ENCODE measurements around the gene PPP2R1B. TPM values are rescaled to one million over a fixed set of nuclear protein-coding genes. Genes with fewer than 3 reads are reported as not detected.

PPP2R1B gene
- polyA plus RNA-seq, 1 donor (not counting 4 experiments of a cell fraction or from before 2014, with no cell fraction given) = 33.6 TPM

DNA sequence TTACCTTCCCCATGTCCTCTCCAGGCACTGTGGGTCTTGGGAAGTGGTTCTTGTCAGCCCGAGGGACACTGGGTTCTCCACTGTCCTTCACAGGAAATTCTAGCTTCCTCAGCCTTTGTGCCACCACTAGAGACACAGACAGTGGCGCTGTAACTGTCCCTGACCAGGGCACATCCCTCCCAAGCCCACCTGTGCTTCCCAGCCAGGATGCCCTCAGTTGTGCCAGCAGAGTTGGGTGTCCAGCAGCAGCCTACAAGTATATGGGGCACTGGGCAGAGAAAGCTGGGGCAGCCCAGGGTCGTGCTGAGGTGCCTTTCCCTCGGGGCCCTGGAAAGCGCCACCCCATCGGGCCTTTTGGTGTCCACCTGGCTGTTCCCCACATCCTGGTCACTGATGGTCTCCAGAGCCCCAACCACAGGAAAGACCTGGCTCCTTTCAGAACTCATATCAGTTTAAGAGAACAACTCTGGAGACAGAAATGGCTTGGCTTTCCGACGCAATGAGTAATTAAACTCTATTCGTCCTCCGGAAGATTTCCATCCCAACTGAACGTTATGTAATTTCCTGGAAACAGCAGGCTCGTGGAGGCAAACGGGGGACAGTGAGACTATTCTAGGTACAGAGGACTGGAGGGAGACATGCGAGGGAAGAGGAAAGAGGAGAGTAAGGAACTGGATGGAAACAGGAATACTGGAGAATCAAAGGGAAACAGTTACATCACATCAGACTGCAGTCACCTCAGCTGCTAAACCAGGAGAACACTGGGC, 28.6 kb downstream of the PPP2R1B start:
- Histone ChIP-seq H3K79me2 (ENCODE audit: control insufficient read depth, insufficient read depth, low read length) (no peaks in the 10 kb centered on the region), H3K9me1 (ENCODE audit: control insufficient read depth, extremely low read depth, insufficient read depth, low read length) (peaks cover 6% of the 10 kb centered on the region), H3K4me1 (ENCODE audit: control insufficient read depth, extremely low read depth, insufficient read depth, low read length) (peaks cover 41% of the 10 kb centered on the region), H3K27ac (ENCODE audit: control insufficient read depth, insufficient read depth, low read length) (no peak overlapping the region), H3K4me2 (ENCODE audit: control insufficient read depth, extremely low read depth, insufficient read depth, low read depth, low read length) (no peak overlapping the region), H3K27me3 (ENCODE audit: control insufficient read depth, extremely low read depth, insufficient read depth, low read length) (no peaks in the 10 kb centered on the region), H4K20me1 (ENCODE audit: control insufficient read depth, extremely low read depth, insufficient read depth, low read length) (no peaks in the 10 kb centered on the region), H3K9ac (ENCODE audit: control insufficient read depth, extremely low read depth, insufficient read depth, low read length) (no peak overlapping the region), H2AFZ (ENCODE audit: control insufficient read depth, low read length) (no peak overlapping the region), H3K9me3 (ENCODE audit: control insufficient read depth, low read depth, low read length) (no peaks in the 10 kb centered on the region), H3K36me3 (ENCODE audit: control insufficient read depth in 2 of 2, extremely low read depth in 1 of 2, insufficient read depth in 2 of 2, low read length in 2 of 2) (peaks cover 7 to 10% of the 10 kb centered on the region in 2 experiments), H3K4me3 (ENCODE audit: control insufficient read depth in 2 of 3, extremely low read depth in 1 of 3, insufficient read depth in 2 of 3, low read depth in 1 of 3, low read length in 3 of 3) (no peak overlapping the region)
- no peak for TF ChIP-seq CTCF (optimal IDR thresholded peaks at IDR 0.05 in 1 of 3, IDR thresholded peaks at IDR 0.05 in 1 of 3, conservative IDR thresholded peaks at IDR 0.05 in 1 of 3; ENCODE audit: extremely low read depth in 1 of 3, insufficient read depth in 2 of 3, low read length in 3 of 3)
- no peak for TF ChIP-seq EZH2 (IDR thresholded peaks at IDR 0.05; ENCODE audit: low read length)
- dilution Hi-C loops (cut with MboI; ENCODE audit: extremely low pct_ligation_motif_present, low sequenced_read_pairs) = no loop called here
- no peak for FAIRE-seq
- DNase-seq (ENCODE audit: low read depth, low spot score) = no peak

DNA sequence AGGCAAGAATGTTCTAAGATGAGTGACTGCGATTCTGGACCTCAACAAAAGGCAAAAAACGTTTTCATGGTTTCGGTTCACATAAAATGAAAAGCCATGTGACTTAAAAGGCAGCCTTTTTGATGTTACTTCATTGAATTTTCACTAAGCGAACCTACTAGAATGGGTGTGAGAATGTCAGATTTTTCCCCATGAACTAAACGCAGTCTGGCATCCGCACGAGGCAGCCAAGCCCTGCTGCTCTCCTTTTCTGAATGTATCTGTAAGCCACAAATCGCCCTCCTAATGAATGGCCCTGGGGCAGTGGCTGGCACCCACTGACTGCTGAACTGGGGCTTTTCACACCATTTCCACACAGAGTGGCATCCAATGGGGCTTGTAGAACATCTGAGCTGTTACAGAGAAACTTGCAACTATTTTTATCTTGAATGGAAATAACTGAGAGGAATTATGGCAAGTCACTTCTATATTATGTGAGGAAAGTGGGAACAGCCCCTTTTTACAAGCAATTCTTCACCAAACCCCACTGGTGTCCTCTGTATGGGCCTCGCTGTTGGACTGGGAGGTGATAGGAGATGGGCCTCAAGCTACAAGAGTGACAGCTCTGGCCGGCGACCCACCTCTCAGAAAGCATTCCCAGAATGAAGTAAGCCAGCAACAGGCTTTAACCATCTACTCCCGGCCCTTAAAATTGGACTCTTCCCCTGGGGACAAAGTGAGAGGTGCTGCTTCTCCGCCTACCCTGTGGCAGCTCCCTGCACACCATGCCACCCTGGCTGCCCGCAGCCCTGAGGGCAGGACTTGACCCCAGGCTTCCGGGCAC, 29.4 kb downstream of the PPP2R1B start:
- Histone ChIP-seq H2AFZ (ENCODE audit: control insufficient read depth, low read length) (peak overlapping the region; percentile 85), H3K4me1 (ENCODE audit: control insufficient read depth, extremely low read depth, insufficient read depth, low read length) (peaks cover 41% of the 10 kb centered on the region), H4K20me1 (ENCODE audit: control insufficient read depth, extremely low read depth, insufficient read depth, low read length) (no peaks in the 10 kb centered on the region), H3K9me1 (ENCODE audit: control insufficient read depth, extremely low read depth, insufficient read depth, low read length) (peaks cover 6% of the 10 kb centered on the region), H3K36me3 (ENCODE audit: control insufficient read depth in 2 of 2, extremely low read depth in 1 of 2, insufficient read depth in 2 of 2, low read length in 2 of 2) (peaks cover 7 to 8% of the 10 kb centered on the region in 2 experiments), H3K9ac (ENCODE audit: control insufficient read depth, extremely low read depth, insufficient read depth, low read length) (peak overlapping the region; percentile 96), H3K4me2 (ENCODE audit: control insufficient read depth, extremely low read depth, insufficient read depth, low read depth, low read length) (peak overlapping the region; percentile 87), H3K27me3 (ENCODE audit: control insufficient read depth, extremely low read depth, insufficient read depth, low read length) (no peaks in the 10 kb centered on the region), H3K9me3 (ENCODE audit: control insufficient read depth, low read depth, low read length) (no peaks in the 10 kb centered on the region), H3K4me3 (ENCODE audit: control insufficient read depth in 2 of 3, extremely low read depth in 1 of 3, insufficient read depth in 2 of 3, low read depth in 1 of 3, low read length in 3 of 3) (no peak overlapping the region), H3K27ac (ENCODE audit: control insufficient read depth, insufficient read depth, low read length) (peak overlapping the region; percentile 100), H3K79me2 (ENCODE audit: control insufficient read depth, insufficient read depth, low read length) (no peaks in the 10 kb centered on the region)
- TF ChIP-seq EZH2 (IDR thresholded peaks at IDR 0.05; ENCODE audit: low read length) (no peak), CTCF (optimal IDR thresholded peaks at IDR 0.05 in 1 of 3, IDR thresholded peaks at IDR 0.05 in 1 of 3, conservative IDR thresholded peaks at IDR 0.05 in 1 of 3; ENCODE audit: extremely low read depth in 1 of 3, insufficient read depth in 2 of 3, low read length in 3 of 3) (no peak)
- FAIRE-seq = no peak
- dilution Hi-C loops (cut with MboI; ENCODE audit: extremely low pct_ligation_motif_present, low sequenced_read_pairs) = no loop called here
- no peak for DNase-seq (ENCODE audit: low read depth, low spot score)
